Fibroblast of skin of scalp (primary cell): ENCODE results near the gene GIT2.
"Not testable (repeated sequence)": the region's sequence is repeated elsewhere in the genome, so short reads cannot be mapped to it uniquely, and the experiment has no call there.

Experiments
- DNase-seq: peaks from one replicate; pipeline ENCODE4 v3.0.0-alpha.2; 2013

GIT2 gene

GRCh38 chr12:110004598-110004997, 8.4 kb upstream of the GIT2 start:
- DNase-seq = no peak

GRCh38 chr12:110002676-110003515, 6.7 kb upstream of the GIT2 start:
- no peak for DNase-seq

GRCh38 chr12:110001596-110001995, 5.4 kb upstream of the GIT2 start:
- peak; percentile 86 for DNase-seq

DNA sequence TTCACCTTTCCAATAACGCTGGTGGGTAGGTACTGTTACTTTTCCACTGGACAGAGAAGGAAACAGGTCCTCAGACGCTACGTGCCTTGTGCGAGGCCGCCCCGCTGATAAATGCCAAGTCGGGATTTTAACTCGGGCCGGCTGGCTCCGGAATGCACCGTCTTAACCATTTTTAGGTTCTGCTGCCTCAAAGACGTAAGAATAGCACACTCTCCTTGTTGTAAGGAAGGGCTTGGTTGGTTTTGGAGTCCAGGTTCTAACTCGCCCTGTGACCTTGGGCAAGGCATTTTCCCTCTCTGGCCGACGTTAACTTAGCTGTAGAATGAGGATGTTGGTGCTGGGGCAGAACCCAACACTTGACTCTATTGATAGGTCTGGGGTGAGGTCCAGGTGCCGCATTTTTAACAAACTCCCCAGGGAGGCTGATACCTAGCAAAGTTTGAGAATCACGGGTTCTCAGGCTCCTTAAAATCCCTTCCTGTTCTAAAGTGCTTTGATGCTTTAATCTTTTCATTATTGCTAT, 3.9 kb upstream of the GIT2 start:
- peak; percentile 43 for DNase-seq

GRCh38 chr12:109999649-109999971, 3.4 kb upstream of the GIT2 start:
- DNase-seq = no peak

DNA sequence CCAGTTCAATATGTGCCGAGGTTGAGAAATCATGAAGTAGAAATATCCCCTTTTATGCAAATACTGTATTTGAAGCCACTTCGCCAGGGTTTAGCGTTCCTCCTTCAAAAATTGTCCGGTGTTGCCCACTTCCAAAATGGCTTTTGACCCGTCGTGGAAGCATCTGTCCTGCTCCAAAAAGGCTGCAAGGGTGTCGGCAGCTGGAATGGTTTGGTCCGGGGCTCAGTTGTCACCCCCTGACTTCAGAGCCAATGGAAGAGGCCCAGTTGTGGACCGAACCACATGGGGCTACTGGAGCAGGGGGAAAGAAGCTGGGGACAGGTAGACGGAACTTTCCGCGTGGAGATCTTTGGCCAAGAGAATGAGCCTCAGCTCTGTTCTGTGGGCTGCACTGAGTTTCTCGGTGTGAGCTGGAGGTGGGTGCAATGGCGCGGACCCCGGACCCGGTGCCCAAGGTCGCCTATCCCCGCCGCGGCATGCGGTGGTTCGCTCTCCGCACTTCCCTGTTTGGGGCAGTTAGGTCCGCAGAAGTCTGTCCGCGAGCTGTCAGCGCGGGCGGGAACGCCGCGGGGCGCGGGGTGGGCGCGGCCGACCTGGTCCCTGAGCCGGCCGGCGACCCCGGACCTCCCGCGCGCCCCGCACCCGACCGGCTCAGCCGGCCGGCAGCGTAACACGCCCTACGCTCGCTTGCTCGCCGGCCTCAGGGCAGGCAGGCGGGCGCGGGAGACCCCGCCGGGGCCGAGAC, 2.9 kb upstream of the GIT2 start, which contains the start of gene ANKRD13A:
Gene ANKRD13A (plus strand): TSS at position 527 of the 745 bp plus-strand sequence. CDS start 259 bp downstream, outside the sequence.
- peak; percentile 97 for DNase-seq

GRCh38 chr12:109998241-109998903, 2.2 kb upstream of the GIT2 start:
- peak; percentile 52 for DNase-seq

DNA sequence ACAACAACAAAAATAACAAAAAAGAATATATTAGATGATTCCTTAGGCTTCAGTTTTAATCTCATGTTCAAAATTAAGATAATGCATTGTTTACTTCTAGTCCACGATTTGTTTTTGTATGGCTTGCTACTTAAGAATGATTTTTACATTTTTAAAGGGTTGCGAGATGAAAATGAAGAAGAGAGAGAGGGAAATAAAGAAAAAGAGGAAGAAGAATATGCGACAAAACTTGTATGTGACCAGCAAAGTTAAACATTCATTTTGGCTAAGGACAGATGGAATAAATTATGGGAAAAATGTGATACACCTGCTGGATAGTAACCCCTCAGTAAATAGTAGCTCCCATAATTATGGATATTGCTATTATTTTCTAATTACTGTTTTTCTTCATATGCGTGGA, 1.2 kb upstream of the GIT2 start:
- no peak for DNase-seq

GRCh38 chr12:109996483-109996853, 300 bp upstream of the GIT2 start:
- no peak for DNase-seq

DNA sequence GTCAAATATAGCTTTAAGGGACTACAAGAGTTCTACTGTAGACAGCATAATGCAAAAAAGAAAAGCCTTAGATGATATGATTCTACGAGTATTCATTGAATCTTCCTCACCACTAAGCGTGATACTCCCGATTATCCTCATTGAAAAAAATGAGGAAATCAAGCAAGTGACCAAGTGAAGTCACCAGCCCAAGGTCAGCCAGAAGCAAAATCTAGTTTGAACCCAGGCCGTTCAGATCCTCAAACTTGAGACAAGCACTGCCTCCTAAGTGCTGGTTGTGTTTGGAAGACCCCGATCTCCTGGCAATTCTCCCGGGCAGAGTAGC, 845 bp downstream of the GIT2 start:
- DNase-seq = no peak

- DNase-seq = no peak
Observed at GRCh38 chr12:109994401-109995175, 1.6 kb downstream of the GIT2 start.

- no peak for DNase-seq
Observed at GRCh38 chr12:109993091-109993490, 3.1 kb downstream of the GIT2 start.

DNA sequence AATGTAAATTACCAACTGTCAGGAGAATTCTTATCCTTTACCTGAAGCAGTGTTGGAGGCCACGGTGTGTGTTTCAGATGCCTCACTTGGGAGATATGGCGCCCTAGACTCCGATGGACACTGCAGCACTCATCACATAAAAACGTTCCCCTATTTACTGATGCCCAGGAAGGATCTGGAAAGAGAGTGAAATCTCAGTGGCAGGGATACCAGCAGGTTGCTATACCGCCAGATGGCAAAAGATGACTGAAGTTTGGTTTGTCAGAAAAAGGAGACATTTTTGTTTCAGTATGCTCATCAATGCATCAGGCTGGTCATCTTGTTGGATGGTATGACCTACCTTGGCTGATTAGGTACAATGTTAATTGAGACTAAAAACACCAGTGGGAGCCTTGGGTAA, 4.6 kb downstream of the GIT2 start:
- DNase-seq = no peak

GRCh38 chr12:109989380-109989779, 6.8 kb downstream of the GIT2 start:
- no peak for DNase-seq

DNA sequence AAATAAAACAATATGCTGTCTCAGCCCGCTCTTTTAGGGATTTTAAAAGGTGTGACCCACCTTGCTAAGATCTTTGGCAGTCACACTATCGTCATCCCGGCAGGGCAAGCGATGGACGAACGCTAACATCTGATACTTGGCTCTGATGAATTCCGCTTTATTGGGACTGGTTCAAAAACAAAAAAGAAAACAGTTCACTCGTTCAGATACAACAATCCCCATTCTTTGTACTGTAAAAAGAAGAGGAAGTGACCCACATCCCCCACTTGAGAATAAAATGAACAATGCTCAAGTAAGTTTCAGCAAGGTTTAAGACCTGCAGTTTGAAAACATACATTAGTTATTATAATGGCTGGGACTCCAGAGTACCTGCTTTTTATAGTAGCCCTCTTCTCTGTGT, 7.3 kb downstream of the GIT2 start:
- no peak for DNase-seq

- DNase-seq = no peak
Observed at GRCh38 chr12:109988274-109988673, 7.9 kb downstream of the GIT2 start.

GRCh38 chr12:109987615-109988014, 8.6 kb downstream of the GIT2 start:
- DNase-seq = no peak

GRCh38 chr12:109986236-109986635, 9.9 kb downstream of the GIT2 start:
- DNase-seq = not testable (repeated sequence)

- no peak for DNase-seq
Observed at GRCh38 chr12:109983432-109984142, 12.6 kb downstream of the GIT2 start.

DNA sequence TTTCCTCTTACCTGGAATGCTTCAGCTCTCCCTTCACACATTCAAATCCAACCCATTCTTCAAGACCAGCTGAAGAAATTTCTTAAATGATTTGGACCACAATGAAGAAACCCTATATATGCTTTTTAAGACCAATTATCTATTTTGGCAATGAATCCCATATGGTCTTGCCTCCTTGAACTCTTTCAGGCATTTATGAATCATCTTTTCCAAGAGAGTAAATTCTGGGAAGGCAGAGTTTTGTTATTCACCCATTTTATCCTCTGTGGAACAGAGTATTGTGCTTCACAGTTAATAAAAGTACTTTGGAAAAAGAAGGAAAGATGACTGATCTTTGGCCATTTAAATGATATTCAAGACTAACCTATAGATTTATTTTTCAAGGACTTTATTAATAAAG, 14.0 kb downstream of the GIT2 start:
- DNase-seq = peak; percentile 79

DNA sequence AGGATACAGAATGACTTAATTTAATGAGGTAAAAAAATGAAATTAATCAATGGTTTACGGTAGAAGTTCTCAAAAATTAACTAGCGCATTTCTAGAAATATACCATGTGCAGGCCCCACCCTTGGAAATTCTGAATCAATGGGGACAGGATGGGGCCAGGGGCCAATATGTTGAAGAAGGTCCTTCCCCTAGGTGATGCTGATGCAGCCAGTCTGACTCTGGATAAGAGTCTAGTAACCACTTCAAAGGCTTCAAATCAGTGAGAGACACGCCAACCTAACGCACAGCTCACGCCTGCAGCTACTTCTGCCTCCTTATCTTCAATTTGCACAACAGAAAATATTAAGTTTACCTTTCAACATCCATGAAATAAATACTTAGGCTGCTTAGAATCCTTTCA, 14.9 kb downstream of the GIT2 start:
- no peak for DNase-seq

DNA sequence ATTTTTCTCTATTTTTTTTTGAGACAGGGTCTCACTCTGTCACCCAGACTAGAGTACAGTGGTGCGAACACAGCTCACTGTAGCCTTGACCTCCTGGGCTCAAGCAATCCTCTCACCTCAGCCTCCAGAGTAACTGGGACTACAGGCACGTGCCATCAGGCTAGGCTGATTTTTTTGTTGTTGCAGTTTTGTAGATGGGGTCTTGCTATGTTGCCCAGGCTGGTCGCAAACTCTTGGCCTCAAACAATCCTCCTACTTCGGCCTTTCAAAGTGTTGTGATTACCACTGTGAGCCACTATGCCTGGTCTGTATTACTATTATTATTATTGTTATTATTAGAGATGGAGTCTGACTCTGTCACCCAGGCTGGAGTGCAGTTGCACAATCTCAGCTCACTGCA, 23.3 kb downstream of the GIT2 start:
- DNase-seq = no peak
